NCI-H146 (cell line): Measurements from ENCODE around the gene METTL16.
A peak's percentile ranks its signal among the peaks of the same experiment; 100 is the strongest.
"Not testable (repeated sequence)": the region's sequence is repeated elsewhere in the genome, so short reads cannot be mapped to it uniquely, and the experiment has no call there.

ENCODE experiments used
- DNase-seq: peaks from one replicate; lab custom pipeline; 2025; lab: John Stamatoyannopoulos, UW

METTL16 gene

GRCh38 chr17:2450016-2450650 is 61.6 kb downstream of the METTL16 start:
- DNase-seq: no peak

DNA sequence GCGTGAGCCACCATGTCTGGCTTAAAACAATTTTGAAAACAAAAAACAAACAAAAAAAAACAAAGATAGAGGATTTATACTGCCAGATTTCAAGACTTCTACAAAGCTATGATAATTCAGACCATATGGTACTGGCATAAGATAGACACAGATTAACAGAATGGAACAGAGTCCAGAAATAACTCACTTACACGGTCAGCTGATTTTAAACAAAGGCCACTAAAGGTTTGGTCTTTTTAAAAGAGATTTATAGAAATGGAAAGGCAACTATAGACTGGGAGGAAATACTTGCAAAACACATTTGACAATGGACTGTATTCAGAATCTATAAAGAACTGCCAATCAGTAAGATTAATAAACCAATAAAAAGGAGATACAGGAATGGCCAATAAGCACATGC is 62.2 kb downstream of the METTL16 start:
- DNase-seq: no peak

DNA sequence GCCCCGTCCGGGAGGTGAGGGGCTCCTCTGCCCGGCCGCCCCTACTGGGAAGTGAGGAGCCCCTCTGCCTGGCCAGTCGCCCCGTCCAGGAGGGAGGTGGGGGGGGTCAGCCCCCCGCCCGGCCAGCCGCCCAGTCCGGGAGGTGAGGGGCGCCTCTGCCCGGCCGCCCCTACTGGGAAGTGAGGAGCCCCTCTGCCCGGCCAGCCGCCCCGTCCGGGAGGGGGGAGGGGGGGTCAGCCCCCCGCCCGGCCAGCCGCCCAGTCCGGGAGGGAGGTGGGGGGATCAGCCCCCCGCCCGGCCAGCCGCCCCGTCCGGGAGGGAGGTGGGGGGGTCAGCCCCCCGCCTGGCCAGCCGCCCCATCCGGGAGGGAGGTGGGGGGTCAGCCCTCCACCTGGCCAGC is 64.2 kb downstream of the METTL16 start:
- DNase-seq: not testable (repeated sequence)

DNA sequence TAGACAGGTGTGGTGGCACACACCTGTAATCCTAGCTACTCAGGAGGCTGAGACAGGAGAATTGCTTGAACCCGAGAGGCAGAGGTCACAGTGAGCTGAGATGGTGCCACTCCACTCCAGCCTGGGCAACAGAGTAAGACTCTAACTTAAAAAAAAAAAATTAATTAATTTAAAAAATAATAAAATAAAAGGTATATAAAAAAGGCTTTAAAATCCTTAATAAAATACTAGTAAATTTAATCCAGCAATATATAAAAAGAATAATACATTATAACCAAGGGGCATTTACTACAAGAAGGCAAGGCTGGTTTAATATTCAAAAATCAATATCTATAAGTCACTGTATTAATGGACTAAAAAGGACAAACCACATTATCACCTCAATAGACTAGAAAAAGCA is 66.0 kb downstream of the METTL16 start:
- no peak for DNase-seq

GRCh38 chr17:2444382-2444781 is 67.3 kb downstream of the METTL16 start:
- no peak for DNase-seq

DNA sequence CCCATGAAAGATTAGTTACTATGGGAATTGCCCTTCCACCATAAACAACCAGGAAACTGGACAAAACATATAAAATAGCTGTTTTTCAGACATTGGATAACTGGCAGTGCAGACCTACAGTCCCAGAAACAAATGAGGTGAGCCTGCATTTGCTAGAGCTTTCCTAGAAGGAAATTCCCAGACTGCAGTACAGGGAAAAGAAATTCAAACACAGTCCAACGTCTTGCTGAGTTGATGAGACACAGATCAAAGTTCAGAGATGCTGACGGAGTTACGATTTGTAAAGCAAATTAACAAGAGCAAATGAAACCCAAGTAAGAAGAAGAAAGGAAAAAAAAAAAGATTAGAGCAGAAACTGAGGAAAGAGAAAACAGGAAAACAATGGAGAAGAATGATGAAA is 69.5 kb downstream of the METTL16 start:
- DNase-seq: no peak

GRCh38 chr17:2440930-2441329 is 70.8 kb downstream of the METTL16 start:
- DNase-seq: no peak

DNA sequence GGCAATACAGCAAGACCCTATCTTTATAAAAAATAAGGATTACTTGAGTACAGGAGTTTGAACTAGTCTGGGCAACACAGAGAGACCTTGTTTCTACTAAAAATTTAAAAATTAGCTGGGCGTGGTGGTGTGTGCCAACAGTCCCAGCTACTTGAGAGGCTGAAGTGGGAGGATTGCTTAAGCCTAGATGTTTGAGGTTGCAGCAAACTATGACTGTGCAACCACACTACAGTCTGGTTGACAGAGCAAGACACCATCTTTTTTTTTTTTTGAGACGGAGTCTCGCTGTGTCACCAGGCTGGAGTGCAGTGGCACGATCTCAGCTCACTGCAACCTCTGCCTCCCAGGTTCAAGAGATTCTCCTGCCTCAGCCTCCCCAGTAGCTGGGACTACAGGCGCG is 71.7 kb downstream of the METTL16 start:
- not testable (repeated sequence) for DNase-seq

GRCh38 chr17:2438823-2439222 is 72.9 kb downstream of the METTL16 start:
- DNase-seq: no peak

DNA sequence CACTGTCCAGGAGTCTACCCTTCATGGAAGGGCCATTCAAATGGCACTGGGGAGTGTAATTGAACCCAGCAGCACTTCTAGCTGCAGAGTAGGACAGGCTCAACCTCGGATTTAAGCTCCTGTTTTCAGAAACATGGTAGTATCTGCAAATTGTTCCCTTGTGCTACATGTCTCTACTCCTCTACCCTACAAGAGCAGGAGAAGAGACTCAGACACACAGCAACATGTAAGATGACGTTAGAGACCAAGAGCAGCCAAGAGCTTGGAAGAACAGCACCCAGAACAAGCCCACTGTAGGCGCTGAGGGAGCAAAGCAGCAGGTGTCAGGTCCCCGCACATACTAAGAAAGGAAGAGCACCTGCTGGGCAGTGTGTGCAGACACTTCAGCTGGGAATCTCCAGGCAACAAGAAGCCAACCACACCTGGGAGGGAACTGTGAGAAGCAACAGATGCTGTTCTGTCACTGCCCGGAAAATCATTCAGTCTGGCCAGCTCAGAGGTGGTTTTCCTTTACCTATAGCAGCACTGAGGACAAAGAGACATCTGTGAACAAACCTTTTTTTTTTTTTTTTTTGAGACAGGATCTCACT is 75.3 kb downstream of the METTL16 start:
- peak; percentile 95 for DNase-seq

- peak; percentile 91 for DNase-seq
Measured at GRCh38 chr17:2435862-2436261, 75.8 kb downstream of the METTL16 start.

DNA sequence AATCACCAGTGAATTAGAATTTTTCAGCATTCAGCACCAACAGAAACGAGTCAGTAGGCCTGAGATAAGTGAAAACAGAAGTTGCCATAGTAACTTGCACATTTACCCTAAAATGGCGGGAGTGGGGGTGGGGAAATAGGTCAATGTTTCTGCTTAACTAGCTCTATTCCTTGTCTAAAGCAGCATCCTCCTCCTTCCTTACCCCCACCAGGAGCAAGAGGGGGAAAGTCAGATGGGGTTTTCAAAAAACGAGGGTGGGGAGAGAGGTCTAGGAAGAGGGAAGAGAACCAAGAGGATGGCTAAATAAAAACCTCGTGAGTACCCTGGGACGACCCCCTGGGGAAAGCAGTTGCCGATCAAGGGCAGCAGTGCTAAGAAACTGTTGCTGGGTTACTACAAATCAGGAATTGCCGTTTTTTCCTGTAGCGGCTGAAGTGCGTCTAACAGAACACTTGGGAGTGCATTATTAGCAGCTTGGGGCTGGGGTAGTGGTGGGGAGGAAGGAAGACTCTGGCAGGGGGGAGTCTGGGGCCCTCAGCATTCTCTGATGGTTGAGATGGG is 76.4 kb downstream of the METTL16 start:
- DNase-seq: peak; percentile 88

GRCh38 chr17:2433696-2434095 is 78.0 kb downstream of the METTL16 start:
- DNase-seq: no peak

- no peak for DNase-seq
Measured at GRCh38 chr17:2427910-2428309, 83.8 kb downstream of the METTL16 start.

GRCh38 chr17:2427215-2427614 is 84.5 kb downstream of the METTL16 start:
- DNase-seq: no peak

- DNase-seq: no peak
Measured at GRCh38 chr17:2423271-2423670, 88.4 kb downstream of the METTL16 start.

DNA sequence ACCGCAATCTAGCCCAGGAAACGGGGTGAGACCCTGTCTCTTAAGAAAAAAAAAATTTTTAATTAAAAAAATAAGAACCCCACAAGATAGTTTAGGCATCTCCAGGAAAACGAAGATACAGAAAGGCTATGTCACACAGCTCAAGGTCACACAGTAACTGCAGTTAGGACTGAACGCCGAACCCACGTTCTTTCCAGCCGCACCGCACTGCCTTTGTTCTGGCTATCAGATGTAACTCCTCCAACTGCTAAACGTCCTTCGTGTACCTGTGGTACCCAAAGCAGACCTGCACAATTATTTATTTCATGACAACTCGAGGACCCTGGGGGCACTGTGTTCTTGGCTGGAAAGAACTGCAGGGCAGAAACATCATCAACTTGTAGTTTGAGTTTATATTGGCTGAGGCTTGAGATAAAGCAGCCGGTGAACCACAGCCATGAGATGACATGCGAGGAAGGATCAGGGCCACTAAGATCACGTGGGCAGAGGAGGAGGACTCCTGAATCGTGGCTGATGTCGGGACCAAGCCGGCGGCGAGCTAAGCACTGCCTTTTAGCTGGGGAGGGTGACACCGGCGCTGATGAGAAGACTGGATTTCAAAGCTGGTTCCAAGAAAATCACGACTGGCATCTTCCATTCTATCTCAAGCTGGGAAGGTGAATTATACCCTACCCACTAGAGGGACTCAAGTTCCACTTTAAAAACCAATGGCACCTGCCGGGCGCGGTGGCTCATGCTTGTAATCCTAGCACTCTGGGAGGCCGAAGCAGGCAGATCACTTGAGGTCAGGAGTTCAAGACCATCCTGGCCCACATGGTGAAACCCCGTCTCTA is 90.2 kb downstream of the METTL16 start:
- peak; percentile 37 for DNase-seq

DNA sequence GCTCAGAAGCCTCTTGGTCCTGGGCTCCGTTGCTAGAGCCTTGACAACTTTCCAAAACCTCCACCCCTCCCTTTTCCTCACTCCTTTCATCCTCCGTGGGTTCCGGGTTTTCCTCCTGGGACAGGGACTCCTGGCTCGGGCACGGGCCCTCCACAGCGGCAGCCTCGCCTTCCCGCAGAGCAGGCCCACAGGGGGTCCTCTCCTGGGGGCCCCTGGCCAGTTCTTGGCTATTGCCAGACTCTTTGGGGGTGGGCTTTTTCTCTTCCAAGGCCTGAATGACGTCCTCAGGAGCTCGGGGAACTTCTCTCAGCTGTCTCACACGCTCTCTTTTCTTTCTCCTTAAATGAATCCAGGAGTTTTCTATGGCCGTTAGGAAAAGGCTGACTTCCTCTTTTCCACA is 91.5 kb downstream of the METTL16 start:
- DNase-seq: no peak

DNA sequence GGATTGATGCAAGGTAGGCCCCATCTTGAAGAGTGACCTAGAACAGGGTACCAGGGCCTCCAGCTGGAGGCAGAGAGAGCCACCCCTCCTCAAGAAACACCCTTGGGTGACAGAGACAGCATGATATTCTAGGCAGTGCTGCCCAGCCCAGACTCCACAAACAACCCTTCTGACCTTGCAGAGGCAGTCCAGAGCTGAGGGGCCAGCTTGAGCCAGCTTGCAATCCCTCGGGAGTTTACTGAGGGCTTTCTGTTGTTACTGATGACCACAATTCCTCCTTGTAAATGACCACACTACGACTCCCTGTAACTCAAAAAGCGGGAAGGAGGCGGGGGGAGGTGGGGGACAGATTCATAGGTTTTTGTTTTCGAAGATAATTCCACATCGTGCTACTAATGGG is 92.2 kb downstream of the METTL16 start:
- DNase-seq: no peak

GRCh38 chr17:2418572-2418971 is 93.1 kb downstream of the METTL16 start:
- no peak for DNase-seq

- peak; percentile 68 for DNase-seq
Measured at GRCh38 chr17:2416010-2416734, 95.5 kb downstream of the METTL16 start.

- DNase-seq: no peak
Measured at GRCh38 chr17:2415081-2415480, 96.6 kb downstream of the METTL16 start.
